Panc1 (cell line): ENCODE data around the gene OR5AS1.

ENCODE experiments used
- CTCF ChIP-seq: fragments of 450-650 bp; IDR thresholded peaks from 2 replicates; pipeline ENCODE4 v1.5.1; 2017; ENCODE audit warnings: mild to moderate bottlenecking
- POLR2AphosphoS5 ChIP-seq: IDR thresholded peaks from 2 replicates; pipeline ENCODE4 v1.6.1; 2012; ENCODE audit warnings: mild to moderate bottlenecking, low read depth, low read length, moderate library complexity
- SIN3A ChIP-seq: IDR thresholded peaks from 2 replicates; pipeline ENCODE4 v1.6.1; 2012; ENCODE audit warnings: low read depth, mild to moderate bottlenecking, low read length, moderate library complexity, borderline replicate concordance; ENCODE audit not compliant: insufficient read depth
- TCF7L2 ChIP-seq: IDR thresholded peaks from 2 replicates; pipeline ENCODE4 v1.6.1; 2011; ENCODE audit warnings: mild to moderate bottlenecking, low read depth, low read length, inconsistent platforms

- TF ChIP-seq CTCF = no peak
- TF ChIP-seq POLR2AphosphoS5 = no peak
- TF ChIP-seq SIN3A = no peak
- TF ChIP-seq TCF7L2 = no peak
Measured at GRCh38 chr11:56027354-56027753, at the start of gene OR5AS1.
